IPS-NIHi11 (cell line): ENCODE results near the gene KLHL29.

Experiments
- DNase-seq: peaks from one replicate; pipeline ENCODE4 v3.0.0; 2012; ENCODE audit warnings: mixed read lengths, low spot score

Gene KLHL29

DNA sequence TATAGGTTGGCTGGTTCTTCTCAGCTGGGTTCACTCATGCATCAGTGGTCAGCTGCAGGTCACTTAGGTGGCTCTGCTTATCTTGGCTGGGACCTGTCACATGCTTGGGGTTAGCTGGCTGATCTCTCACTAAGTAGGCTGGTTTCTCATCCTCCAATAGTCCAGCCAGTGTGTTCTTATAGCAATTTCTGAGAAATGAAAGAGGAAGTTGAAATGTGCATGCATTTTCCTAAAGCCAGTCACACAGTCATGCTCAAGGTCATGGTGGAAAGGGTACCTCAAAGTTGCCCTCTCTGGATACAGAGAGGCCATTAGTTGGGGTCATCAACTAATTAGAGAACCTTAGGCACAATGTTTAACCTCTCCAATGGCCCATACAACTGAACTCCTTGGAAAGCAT is 64.4 kb downstream of the KLHL29 start:
- no peak for DNase-seq

- no peak for DNase-seq
Observed at GRCh38 chr2:23449831-23450331, 64.9 kb downstream of the KLHL29 start.

DNA sequence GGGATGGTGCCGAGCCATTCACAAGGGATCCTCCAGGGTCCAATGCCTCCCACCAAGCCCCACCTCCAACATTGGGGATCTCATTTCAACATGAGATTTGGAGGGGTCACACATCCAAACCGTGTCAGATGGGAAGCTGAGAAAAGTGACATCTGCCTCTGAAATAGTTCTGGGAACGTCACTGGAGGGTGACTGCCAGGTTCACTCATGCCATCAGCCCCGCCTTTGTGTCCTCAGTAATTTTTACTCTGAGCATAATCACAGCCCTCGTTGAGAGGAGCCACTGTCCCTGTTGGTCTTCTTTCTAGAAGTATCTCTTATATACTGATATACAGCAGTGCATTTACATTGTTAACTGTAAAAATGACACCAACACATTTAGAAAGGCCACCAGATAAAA is 67.4 kb downstream of the KLHL29 start:
- DNase-seq = no peak

DNA sequence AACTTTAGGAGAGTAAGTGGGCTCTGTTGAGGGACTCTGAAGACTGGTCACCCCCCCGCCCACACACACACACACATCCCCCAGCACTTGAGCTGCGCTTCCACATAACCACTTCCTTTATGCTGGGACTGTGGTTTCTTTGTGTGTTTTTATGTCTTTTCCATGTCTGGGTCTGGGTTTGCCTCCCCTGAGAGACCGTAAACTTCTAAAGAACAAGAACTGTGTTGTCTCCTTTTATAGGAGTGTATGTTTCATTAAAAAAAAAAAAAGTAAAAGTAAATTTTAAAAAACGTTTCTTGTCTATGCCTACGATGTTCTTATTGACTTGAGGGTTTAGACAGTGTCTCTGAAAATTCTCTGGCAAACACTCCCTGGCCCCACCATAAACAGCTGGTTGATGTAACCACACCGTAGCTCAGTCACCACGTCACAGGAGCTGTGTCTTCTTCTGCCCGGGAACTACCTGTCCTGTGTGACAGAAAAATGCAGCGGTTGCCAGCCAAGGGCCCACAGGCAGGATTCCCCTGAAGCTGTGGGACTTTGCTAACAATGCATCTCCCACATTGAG is 68.0 kb downstream of the KLHL29 start:
- DNase-seq = no peak

DNA sequence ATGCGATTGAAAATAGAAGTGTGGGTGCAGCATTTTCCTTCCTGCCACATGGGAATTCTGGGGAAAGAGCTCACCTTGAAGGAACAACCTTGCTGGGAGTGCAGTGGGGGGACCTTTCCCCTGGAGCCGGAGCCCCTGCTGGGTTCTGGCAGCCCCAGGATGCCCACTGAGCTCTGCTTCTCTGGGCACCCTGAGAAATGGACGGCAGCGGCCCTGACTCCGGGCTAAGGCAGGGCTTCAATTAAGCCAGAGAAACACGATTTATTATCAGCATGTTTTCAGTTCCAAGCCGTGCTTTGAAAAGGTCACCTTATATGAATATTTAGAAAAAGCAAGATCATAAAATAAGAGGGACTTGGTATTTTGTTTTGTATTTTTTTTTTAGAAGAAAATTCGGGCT is 68.5 kb downstream of the KLHL29 start:
- no peak for DNase-seq

DNA sequence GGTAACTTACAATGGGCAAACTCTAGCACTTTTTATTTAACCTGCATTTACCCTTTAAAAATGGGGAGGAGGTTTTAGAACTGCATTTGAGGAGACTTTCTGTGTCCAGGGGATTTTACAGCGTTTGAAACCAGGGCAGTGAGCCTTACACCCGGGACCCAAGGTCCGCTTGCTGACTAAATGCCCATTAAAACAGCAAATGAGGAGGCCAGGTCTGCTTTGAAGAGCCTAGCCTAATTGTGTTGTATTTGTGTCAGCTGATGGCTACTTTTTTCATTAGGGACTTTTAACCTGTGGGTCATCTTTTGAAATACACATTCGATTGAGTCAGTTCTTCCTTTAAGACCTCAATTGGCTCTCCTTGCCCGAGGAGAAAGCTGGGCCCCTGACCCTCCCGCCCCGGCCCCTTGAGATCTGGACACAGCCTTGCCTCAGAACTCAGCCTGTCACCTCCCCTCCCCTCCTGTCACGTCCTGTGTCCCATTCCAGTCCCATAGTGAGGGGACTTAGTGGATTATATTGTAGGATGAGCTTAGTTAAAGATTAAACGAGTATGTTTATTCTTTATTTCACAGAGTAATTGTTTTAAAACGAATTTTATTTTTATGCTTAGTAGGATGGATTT is 69.0 kb downstream of the KLHL29 start:
- DNase-seq = no peak

GRCh38 chr2:23454501-23455120 is 69.6 kb downstream of the KLHL29 start:
- DNase-seq = no peak

DNA sequence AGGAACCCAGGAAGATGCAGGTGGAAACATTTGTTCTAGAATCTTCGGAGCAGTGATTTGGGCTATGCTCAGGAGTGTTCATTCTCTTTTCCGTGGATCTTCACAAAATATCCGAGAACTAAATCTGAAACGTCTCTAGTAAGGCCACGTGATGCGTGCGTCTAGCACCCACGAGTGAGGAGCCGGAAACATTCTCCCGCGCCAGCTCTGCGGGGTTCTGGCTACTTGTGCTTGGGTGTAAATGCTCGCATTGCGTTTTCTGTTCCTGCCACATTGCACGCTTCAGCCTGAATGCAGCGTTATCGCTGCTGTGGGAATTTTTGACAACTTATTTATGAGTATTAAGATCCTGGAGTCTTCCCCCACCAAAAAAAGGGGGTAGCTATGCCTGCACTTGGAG is 71.4 kb downstream of the KLHL29 start:
- no peak for DNase-seq

- DNase-seq = no peak
Observed at GRCh38 chr2:23456881-23457760, 72.1 kb downstream of the KLHL29 start.

- DNase-seq = no peak
Observed at GRCh38 chr2:23457990-23458682, 73.2 kb downstream of the KLHL29 start.

- DNase-seq = no peak
Observed at GRCh38 chr2:23459032-23459431, 74.1 kb downstream of the KLHL29 start.

- no peak for DNase-seq
Observed at GRCh38 chr2:23460228-23460627, 75.2 kb downstream of the KLHL29 start.

- no peak for DNase-seq
Observed at GRCh38 chr2:23460993-23461392, 76.0 kb downstream of the KLHL29 start.

DNA sequence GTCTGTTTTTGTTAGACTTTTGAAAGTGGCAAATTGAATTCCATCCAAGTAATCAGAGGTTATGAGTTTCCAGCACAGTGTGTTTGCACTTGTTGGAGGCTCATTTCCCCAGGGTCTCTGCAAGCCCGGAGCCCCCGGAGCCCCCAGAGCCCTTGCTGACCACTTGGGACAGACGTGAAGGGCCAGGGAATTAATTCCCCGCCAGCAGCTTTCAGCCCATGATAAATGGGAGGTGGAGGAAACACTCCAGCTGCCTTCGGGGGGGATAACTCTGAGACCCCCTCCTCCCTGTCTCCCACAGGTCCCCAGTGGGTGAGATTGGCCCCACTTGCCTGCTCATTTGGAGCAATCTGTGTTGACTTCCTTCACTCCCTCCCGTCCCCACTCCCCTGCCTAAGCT is 79.2 kb downstream of the KLHL29 start:
- no peak for DNase-seq

GRCh38 chr2:23464905-23465537 is 80.0 kb downstream of the KLHL29 start:
- DNase-seq = no peak

DNA sequence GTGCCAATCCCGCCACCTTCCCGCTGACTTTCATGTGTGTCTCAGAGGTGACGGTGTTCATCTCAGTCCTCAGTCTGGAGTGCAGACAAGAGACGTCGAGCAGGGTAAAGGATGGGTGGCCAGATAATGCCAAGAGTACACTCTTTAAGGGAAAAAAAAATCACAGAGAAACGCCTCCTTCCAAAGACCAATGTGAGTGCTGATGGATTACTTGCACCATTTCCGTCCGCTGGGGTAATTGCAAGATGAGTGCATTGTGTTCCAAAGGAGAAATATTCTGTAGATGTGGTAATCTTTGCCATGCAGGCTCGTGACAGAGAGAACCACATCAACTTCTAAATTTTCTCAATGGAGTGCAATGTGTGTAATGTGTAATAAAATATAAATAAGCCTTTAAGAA is 81.0 kb downstream of the KLHL29 start:
- no peak for DNase-seq

DNA sequence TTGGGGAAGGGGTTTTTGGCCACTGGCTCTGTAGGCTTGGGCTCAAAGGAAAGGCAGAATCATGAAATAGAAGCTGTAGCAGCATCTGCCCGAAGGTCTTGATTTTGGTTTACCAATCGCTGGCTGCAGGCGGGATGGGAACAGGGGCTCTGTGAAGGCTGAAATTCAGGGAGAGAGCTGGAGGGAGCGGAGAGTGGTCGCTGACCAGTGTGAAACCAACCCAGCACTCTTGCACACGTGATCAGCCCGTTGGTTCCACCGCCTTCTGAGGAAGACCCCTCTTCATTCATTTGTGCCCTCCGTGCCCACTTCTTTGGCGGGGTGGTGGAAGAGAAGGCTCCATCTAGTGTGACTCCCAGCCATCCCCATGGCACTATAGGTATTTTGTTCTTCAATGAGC is 82.6 kb downstream of the KLHL29 start:
- DNase-seq = no peak

DNA sequence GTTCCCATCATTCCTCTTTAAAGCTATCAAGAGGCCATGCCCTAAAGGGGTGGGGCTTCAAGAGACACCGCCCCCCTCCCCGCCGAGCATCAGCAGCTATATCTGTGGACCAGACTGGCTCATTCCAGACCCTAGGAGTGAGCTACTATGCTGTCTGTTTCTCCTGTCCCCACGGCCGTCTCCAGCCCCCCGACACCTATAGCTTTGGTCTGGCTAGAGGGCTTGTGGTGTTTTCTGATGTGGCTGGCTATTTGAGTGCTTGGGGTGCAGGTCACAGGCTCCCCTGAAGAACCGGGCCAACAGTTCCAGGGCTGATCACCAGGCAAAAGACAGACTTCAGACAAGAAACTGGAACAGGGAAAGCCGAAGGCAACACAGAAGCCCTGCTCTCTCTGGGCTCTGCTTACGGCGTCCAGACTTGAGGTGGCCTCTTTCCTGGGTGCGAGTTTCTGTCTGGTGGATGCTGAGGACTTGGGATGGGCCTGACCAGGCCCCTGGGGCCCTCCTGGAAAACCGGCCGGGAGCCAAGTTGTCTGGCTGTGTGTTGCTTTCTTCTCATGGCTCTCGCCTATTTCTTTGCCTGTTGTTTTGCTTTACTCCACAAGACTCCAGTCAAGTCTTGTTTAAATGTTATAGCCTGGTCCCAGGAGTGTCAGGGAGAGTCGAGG is 83.6 kb downstream of the KLHL29 start:
- no peak for DNase-seq

- no peak for DNase-seq
Observed at GRCh38 chr2:23469142-23469540, 84.2 kb downstream of the KLHL29 start.

- peak; percentile 45 for DNase-seq
Observed at GRCh38 chr2:23475036-23475435, 90.1 kb downstream of the KLHL29 start.

- no peak for DNase-seq
Observed at GRCh38 chr2:23475473-23475872, 90.5 kb downstream of the KLHL29 start.
